Measurements from ENCODE around the gene PLA2G4D. TPM values are rescaled to one million over a fixed set of nuclear protein-coding genes. Genes with fewer than 3 reads are reported as not detected.
A peak's percentile ranks its signal among the peaks of the same experiment; 100 is the strongest.

Gene PLA2G4D
- total and polyA plus RNA-seq, 8 donors = 0.18 to 3.2 (median 2.0) TPM; not detected in 4

DNA sequence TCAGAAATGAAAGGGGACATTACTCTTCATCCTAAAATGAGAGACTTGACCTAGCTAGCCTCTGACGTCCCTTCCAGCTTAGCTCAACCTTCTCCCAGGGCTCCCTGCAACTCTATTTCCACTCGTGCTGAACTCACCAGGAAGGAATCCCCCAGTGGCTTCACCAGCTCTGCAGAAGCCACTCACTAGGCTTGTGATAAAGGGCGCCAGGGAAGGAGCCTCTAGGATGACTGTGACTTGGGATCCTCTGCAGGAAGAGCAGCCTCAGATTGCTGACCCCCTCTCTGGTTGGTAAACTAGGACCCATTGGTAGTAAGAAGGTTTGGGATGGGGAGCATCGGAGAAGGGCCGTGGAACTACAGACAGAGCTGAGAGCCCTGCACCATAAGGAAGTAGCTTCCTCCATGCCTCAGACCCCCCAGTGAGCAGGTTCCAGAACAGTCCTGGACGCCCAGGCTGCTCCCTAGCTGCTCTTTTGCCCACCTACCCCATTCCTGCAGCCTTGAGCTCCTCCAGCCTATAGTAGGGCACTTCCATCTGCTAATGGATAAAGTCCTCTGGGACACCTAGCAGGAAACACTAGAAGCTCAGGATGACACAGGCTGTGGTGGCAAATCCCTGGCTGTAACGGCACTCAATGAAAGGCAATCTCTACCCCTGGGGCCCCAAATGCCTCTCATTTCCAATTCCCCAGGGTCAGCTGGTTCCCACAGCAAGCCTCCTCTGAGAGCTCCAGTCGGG is 36.1 kb upstream of the PLA2G4D start:
- Histone ChIP-seq H3K4me1 (no peaks in the 10 kb centered on the region), H3K36me3 (no peaks in the 10 kb centered on the region), H3K27me3 (peaks cover 0 to 32% (median 0%) of the 10 kb centered on the region in 3 donors), H3K4me3 (no peak overlapping the region), H3K27ac (no peak overlapping the region), H3K9me3 (no peaks in the 10 kb centered on the region)
- no peak for DNase-seq
- WGBS, 5 donors = 68 to 80% (median 74%) methylated on average over 8 of the region's 8 CpGs
- intact Hi-C loops (cut with DNase I; ENCODE audit: low total_unique reads) = no loop called here
- TF ChIP-seq EP300 (IDR thresholded peaks at IDR 0.05) (no peak), POLR2AphosphoS5 (IDR thresholded peaks at IDR 0.05) (no peak), POLR2A (IDR thresholded peaks at IDR 0.05) (no peak)
- TF ChIP-seq, protein P1, sequence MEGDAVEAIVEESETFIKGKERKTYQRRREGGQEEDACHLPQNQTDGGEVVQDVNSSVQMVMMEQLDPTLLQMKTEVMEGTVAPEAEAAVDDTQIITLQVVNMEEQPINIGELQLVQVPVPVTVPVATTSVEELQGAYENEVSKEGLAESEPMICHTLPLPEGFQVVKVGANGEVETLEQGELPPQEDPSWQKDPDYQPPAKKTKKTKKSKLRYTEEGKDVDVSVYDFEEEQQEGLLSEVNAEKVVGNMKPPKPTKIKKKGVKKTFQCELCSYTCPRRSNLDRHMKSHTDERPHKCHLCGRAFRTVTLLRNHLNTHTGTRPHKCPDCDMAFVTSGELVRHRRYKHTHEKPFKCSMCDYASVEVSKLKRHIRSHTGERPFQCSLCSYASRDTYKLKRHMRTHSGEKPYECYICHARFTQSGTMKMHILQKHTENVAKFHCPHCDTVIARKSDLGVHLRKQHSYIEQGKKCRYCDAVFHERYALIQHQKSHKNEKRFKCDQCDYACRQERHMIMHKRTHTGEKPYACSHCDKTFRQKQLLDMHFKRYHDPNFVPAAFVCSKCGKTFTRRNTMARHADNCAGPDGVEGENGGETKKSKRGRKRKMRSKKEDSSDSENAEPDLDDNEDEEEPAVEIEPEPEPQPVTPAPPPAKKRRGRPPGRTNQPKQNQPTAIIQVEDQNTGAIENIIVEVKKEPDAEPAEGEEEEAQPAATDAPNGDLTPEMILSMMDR (IDR thresholded peaks at IDR 0.05) = no peak

DNA sequence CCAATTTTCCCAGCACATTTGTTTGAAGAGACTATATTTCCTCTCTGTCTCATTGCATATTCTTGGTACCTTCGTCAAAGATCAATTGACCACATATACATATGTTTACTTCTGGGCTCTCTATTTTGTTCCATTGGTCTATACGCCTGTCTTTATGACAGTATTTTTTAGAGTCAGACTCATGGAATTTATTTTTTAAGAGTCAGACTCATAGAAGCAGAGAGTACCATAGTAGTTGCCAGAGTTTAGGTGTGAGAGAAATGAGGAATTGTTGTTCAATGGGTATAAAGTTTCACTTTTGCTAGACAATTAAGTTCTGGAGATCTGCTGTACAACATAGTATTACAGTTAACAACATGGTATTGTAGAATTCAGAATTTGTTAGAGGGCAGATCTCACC is 35.0 kb upstream of the PLA2G4D start:
- DNase-seq = no peak
- H3K4me3 ChIP-seq = no peak overlapping the region
- no peaks in the 10 kb centered on the region for H3K4me1 ChIP-seq
- H3K9me3 ChIP-seq = no peaks in the 10 kb centered on the region
- no peaks in the 10 kb centered on the region for H3K36me3 ChIP-seq
- intact Hi-C loops (cut with DNase I; ENCODE audit: low total_unique reads) = no loop called here
- TF ChIP-seq POLR2AphosphoS5 (IDR thresholded peaks at IDR 0.05) = no peak
- TF ChIP-seq, protein P1 (IDR thresholded peaks at IDR 0.05) = no peak
- no peak for TF ChIP-seq POLR2A (IDR thresholded peaks at IDR 0.05)
- no peak for TF ChIP-seq EP300 (IDR thresholded peaks at IDR 0.05)
- H3K27ac ChIP-seq = no peak overlapping the region
- WGBS, 5 donors = 77 to 83% (median 81%) methylated on average over 2 of the region's 2 CpGs
- peaks cover 0 to 32% (median 0%) of the 10 kb centered on the region in 3 donors for H3K27me3 ChIP-seq

DNA sequence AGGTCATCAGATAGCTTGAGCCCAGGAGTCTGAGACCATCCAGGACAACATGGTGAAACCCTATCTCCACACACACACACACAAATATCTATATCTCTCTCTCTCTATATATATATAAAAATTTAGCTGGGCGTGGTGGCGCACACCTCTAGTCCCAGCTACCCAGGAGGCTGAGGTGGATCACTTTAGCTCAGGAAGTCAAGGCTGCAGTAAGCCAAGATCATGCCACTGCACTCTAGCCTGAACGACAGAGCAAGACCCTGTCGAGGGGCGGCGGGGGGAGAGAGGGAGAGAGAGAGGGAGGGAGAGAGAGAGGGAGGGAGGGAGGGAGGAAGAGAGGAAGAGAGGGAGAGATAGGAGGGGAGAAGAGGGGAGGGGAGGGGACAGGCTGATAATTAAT is 34.1 kb upstream of the PLA2G4D start:
- no peaks in the 10 kb centered on the region for H3K36me3 ChIP-seq
- DNase-seq = peak in 1 of 2 donors; percentile 15
- H3K27ac ChIP-seq = no peak overlapping the region
- no peaks in the 10 kb centered on the region for H3K4me1 ChIP-seq
- no peaks in the 10 kb centered on the region for H3K9me3 ChIP-seq
- no peak for TF ChIP-seq POLR2AphosphoS5 (IDR thresholded peaks at IDR 0.05)
- TF ChIP-seq POLR2A (IDR thresholded peaks at IDR 0.05) = no peak
- TF ChIP-seq EP300 (IDR thresholded peaks at IDR 0.05) = no peak
- TF ChIP-seq, protein P1 (IDR thresholded peaks at IDR 0.05) = no peak
- 63 to 89% (median 70%) methylated on average over 6 of the region's 6 CpGs for WGBS, 5 donors
- intact Hi-C loops (cut with DNase I; ENCODE audit: low total_unique reads) = no loop called here
- peaks cover 0 to 32% (median 0%) of the 10 kb centered on the region in 3 donors for H3K27me3 ChIP-seq
- H3K4me3 ChIP-seq = no peak overlapping the region

DNA sequence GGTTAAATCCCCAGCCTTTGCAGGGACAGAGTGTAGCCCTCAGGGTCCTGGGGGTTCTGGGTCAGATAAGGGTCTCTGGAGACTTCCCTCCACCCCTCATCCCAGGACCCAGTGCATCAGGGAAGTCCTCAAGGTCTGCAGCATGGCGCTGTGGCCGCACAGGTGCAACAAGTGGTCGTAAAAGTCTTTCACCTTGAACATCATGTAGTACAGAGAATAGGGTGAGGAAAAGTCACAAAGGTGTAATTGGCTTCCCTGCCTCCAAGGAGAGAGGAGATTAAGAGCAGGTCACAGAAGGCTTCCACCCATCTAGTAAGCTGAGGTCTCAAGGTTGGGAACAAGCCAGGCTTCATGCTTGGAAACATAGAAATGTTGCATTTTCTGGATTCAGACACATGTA is 29.2 kb upstream of the PLA2G4D start:
- DNase-seq = no peak
- no peak overlapping the region for H3K4me3 ChIP-seq
- no peak overlapping the region for H3K27ac ChIP-seq
- WGBS, 5 donors = 86 to 99% (median 94%) methylated on average over 3 of the region's 3 CpGs
- H3K4me1 ChIP-seq = peaks cover 0 to 8% (median 4%) of the 10 kb centered on the region in 4 donors
- intact Hi-C loops (cut with DNase I; ENCODE audit: low total_unique reads) = no loop called here
- H3K9me3 ChIP-seq = no peaks in the 10 kb centered on the region
- H3K27me3 ChIP-seq = peaks cover 0 to 10% (median 0%) of the 10 kb centered on the region in 3 donors
- TF ChIP-seq POLR2A (IDR thresholded peaks at IDR 0.05) = no peak
- TF ChIP-seq, protein P1 (IDR thresholded peaks at IDR 0.05) = no peak
- no peak for TF ChIP-seq POLR2AphosphoS5 (IDR thresholded peaks at IDR 0.05)
- no peak for TF ChIP-seq EP300 (IDR thresholded peaks at IDR 0.05)
- no peaks in the 10 kb centered on the region for H3K36me3 ChIP-seq
